Islet of Langerhans (tissue), 1 donor: Measurements from ENCODE around the gene CTCF.
"Not testable (repeated sequence)": the region's sequence is repeated elsewhere in the genome, so short reads cannot be mapped to it uniquely, and the experiment has no call there.

Source experiments
- FAIRE-seq: peaks from one replicate; lab custom pipeline; 2011; peaks lifted over from hg19 to GRCh38; lab: Jason Lieb, UNC

CTCF gene, protein sequence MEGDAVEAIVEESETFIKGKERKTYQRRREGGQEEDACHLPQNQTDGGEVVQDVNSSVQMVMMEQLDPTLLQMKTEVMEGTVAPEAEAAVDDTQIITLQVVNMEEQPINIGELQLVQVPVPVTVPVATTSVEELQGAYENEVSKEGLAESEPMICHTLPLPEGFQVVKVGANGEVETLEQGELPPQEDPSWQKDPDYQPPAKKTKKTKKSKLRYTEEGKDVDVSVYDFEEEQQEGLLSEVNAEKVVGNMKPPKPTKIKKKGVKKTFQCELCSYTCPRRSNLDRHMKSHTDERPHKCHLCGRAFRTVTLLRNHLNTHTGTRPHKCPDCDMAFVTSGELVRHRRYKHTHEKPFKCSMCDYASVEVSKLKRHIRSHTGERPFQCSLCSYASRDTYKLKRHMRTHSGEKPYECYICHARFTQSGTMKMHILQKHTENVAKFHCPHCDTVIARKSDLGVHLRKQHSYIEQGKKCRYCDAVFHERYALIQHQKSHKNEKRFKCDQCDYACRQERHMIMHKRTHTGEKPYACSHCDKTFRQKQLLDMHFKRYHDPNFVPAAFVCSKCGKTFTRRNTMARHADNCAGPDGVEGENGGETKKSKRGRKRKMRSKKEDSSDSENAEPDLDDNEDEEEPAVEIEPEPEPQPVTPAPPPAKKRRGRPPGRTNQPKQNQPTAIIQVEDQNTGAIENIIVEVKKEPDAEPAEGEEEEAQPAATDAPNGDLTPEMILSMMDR

DNA sequence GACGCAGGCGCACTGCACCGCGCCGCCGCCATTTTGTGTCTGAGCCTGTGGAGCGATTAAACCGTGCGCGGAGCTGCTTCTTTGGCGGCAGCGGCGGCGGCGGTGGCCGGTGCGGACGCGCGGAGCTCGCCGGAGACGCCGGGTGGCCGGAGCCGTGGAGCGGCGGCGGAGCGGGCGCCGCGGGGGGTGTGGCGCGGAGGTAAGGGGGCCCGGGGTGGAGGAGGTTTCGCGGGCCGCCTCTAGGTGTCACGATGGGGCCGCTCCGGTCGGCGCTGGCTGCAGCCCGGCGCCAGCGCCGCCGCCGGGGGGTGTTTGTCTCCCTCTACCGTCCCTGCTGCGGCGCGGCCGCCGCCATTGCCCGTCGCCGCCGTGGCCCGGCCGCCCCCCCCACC lies at the start of gene CTCF:
TSS of gene CTCF (plus strand) at position 1 of the 392 bp plus-strand sequence. CDS start 48,307 bp downstream, outside the sequence.
- FAIRE-seq, result no peak

DNA sequence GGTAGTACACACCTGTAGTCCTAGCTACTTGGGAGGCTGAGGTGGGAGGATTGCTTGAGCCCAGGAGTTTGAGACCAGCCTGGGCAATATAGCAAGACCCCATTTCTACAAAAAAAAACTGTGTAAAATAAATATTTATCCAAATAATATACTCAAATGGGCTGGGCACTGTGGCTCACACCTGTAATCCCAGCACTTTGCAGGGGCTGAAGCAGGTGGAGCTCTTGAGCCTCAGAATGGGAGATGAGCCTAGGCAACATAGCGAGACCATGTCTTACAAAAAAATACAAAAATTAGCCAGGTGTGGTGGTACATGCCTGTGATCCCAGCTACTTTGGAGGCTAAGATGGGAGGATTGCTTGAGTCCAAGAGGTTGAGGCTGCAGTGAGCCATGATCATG lies 48.4 kb upstream of the CTCF start:
- FAIRE-seq, result not testable (repeated sequence)

DNA sequence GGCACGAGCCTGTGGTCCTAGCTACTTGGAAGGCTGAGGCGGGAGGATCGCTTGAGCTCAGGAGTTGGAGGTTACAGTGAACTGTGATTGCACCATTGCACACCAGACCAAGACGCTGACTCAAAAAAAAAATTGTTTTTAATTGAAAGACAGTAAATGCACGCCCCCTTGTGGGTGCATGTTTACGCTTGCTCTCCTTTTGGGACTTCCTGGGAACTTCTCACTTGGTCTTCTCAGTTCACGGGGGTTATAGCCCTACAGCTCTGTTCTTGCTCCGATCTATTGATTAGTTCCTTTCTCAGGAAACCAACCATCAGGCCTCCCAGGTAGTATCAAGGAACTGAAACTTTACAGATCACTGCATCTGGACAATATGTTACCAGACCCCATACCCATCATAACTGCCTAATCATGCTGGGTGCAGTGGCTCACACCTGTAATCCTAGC lies 47.9 kb upstream of the CTCF start:
- FAIRE-seq, result no peak

DNA sequence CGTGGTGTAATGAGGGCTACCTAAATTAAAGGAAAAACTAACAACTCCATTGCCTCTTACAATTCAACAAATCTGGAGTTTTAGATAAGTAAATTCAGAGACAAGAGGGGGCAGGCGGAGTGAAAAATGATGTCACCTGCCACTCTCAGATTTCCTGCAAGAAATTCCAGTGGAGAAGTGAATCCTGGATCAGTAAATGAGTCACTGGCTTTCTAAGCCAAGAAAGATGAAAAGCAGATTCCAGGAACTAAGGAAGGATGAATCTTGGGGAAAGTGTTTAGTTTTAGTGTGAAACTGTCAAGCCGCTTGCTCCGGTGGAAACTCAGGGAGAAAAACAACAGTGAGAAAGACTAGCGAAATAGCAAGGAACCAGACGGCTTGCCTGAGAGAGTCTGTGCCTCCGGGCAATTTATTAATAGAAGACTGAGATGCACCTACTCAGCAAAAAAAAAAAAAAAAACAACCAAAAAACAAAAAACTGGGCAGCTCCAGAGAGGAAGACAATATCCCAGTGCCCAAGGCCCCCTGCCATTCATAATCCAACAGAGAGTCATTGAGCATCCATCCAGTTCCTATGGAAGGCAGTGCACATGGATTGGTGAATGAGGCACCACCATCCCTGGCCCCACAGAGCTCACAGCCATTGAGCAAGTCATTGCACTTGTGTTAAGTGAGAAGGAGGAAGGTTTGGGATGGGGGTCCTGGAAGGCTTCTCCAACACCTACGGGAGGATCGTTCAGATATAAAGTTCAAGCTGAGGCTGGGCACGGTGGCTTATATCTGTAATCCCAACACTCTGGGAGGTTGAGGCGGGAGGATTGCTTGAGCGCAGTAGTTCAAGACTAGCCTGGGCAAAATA lies 45.8 kb upstream of the CTCF start:
- no peak for FAIRE-seq

DNA sequence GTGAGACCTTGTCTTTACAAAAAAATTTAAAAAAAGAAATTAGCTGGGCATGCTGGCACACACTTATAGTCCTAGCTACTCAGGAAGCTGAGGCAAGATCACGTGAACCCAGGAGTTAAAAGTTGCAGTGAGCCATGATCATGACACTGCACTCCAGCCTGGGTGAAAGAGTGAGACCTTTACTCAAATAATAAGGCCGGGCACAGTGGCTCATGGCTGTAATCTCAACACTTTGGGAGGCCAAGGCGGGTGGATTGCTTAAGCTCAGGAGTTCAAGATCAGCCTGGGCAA lies 45.2 kb upstream of the CTCF start:
- FAIRE-seq, result no peak

DNA sequence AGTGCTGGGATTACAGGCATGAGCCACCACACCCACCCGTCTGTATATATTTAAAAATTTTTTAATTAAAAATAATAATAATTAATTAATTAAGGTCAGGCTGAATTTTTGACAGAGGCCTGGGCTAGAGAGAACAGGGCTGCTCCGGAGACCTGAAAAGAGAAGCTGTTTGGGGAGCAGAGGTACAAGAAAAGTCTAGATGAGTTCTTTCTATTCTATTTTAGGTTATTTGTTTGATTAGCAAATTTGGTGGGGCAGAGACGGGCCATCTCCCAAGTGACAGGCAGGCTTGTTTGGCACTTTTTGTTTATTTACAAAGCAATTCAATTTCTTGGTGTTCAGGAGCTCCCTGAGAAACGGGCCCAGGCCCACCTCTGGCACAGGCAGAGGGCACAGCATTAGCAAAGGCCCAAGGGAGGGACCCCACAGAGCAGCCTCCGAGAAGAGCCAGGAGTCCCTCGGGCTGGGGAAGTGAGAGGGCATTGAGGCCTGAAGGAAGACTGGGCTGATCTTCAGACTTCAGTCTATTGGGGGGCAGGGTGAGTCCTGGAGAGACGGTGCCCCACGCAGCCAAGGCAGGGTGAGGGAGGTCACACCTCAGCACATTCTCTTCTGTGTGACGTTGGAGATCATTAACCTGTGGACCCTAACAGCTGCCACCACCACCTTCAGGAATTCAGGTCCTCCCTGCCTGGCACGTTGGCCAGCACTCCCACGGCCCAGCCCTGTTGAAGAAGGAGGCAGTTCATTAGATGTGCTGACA lies 44.5 kb upstream of the CTCF start:
- FAIRE-seq, result no peak

DNA sequence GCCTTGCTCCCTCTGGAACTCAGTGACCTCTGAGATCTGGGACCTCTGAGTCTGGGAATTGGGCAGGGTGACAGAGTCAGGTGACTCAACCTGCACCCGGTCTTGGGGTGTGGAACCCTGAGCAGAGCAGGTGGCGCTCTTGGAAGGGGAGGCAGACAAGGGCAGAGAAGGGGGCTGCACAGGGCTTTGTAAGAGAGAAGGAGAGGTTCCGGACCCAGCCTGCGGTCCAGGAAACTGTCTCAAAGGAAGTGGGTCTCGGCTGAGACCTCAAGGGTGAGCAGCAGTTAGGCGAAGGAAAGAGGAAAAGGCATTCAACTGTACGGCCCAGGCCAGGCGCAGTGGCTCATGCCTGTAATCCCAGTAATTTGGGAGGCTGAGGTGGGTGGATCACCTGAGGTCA lies 43.6 kb upstream of the CTCF start:
- no peak for FAIRE-seq

DNA sequence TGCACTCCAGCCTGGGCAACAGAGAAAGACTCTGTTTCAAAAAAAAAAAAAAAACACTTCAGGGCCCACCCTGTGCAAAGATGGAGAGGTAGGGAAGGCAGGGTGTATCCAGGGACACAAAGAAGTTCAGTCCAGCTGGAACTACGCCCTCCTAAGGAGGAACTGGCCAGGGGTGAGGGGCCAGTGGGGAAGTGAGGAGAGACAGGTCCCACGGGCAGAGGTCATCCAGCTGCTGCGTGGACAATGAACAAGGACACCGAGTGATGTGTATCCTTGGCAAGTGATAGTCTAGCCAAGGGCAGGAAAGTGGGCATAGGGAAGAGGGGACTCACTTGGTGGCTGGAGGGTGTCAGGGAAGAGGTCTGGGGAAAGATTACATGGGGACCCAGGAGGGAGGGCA lies 43.1 kb upstream of the CTCF start:
- no peak for FAIRE-seq

DNA sequence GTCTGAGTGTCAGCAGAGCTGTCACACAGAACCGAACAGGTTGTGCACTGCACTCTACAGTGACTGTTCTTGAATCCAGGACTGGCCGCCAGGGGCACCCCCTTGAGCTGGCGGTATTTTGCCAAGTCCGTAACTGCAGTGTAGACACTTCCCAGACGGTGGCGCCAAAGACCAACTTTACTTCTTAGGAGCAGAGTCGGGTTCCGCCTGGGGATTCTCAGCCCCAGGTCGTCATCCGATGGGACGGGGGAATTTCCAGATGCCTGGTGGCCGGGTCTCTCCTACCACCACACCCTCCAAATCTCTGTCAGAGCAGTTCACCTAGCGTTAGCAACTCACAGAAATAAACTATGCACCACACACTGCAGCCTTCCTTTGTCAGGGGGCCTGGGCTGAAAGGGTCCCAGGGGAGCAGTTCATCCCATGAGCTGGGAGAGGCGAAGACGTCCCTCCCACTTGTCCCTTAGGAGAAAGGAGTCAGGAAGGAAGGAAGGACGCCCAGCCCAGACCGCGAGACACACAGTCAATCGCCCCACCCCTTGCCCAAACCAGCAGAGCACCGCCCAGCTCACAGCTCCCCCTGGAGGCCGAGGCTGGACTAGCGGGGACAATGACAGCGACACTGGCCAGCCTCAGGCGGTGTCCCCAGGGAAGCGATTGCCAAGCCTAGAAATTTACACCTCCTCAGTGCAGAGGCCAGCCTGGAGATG lies 41.1 kb upstream of the CTCF start:
- FAIRE-seq, result no peak

DNA sequence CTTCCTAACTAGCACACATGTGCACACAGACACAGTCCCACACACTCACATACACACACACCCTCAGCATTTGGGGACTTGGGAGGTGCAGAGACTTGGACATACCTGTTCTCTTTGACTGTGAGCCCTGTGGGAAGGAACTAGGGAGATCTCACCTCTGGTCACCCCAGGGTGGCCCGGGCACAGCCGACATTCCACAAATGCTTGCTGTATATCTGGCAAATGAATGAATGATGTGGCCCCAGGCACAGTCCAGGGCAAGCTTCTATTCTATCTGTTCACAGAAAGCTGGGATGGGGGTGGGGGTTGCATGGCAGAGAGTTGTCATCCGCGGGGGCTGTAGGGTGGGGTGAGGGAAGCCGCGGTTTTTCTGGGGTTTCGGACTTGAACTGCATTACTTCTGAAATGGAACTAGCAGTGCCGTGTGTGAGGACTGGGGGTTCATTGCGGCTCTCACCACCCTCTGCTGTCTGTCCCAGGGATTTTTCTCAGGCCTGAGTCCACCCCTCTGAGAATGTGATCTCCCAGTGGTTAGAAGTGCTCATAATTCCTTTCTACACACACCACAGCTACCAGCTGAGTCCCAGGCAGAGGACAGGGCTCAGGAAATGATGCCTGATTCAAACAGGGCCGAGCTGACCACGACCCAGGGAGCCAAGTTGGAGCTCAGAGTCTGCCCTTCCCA lies 37.0 kb upstream of the CTCF start:
- no peak for FAIRE-seq

DNA sequence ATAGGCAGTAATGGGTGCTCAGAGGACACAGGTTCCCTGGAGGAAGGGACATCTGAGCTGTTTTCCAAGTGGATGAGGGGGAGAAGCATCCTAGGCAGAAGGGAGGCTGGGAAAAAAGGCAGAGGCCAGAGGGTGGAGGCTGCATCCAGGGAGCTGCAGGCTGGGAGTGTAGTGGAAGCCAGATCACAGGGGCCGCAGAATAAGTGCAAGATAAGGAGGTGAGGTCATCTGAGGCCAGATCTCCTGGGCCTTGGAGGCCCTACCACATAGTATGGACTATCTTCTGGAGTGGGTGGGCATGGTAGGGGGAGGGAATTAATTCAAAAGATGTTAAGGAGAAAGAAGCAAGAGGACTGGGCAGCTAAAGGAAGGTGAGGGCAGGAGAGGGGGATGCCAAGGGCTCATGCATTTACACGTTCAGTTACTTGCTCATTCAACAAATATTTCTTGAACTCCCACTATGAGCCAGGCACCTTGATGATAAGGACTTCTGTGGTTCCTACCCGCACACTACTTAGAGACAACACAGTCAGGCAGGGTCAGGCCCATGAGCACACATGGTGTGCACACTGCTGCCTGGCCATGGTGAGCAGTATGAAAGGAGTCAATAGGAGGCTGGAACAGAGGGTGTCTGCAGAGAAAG lies 36.1 kb upstream of the CTCF start:
- FAIRE-seq, result no peak

DNA sequence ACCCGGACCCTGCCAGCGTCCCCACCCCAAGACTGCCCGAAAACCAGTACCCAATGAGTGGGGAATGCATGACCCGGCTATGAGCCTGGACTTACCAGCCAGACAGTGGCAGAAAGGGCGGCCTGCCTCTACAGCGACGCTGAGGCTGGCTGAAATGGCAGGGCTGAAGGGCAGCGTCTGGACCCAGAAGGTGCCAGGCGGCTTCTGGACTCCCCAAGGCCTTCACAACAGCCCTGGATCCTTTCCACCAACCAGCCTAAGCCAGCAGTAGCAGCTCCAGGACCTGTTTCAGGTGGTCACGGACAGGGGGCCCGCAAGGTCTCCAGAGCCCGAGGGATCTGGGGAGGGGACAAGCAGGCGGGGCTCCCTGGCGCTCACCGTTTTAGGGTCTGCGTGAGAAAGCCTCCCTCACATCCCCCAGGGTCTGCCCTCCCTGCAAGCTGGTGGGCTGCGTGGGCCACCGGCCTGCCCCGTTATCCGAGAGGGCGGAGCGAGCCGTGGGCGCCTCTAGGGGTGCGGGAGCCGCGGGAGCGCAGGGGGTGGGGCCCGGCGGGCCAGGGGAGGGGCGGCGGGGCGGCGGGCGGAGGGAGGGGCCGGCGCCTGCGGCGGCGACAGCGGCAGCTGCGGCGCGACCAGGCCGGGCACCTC lies 34.0 kb upstream of the CTCF start, which contains the start of gene RIPOR1:
TSS of gene RIPOR1 (plus strand) at position 608 of the 648 bp plus-strand sequence. CDS start 9,618 bp downstream, outside the sequence.
- no peak for FAIRE-seq

DNA sequence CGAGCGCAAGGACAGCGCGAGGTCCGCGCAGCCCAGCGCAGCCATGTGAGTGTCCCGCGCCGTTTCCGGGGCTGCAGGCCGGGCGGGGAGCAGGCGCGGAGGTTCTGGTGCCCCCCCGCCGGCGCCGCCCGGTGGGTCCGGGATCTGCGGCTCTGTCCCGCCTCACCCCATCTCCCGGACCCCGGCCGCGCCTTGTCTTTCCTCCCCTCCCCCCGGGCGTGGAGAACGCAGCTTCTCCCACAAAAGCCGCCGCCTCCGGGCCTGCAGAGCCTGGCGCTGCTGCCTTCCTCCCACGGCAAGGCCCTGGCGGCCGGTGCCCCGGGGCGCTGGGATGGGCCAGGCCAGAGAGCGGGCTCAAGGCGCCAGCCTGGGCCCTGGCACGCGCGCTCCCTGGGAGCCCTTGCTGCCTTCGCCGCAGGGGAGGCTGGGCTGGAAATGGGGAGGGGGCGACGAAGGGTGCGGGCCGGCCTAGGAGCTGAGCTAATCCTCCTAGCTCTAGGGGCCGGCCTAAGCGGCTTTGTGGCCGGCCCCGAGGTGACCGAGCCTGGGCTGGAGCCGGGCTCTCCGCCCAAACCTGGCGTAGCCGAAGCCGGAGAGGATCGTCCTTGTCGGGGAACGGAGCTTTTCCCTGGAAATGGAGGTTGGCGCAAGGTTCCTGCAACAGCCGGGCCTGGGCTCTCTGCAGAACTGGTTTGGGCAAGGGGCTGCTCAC lies 33.3 kb upstream of the CTCF start:
- FAIRE-seq, result no peak

DNA sequence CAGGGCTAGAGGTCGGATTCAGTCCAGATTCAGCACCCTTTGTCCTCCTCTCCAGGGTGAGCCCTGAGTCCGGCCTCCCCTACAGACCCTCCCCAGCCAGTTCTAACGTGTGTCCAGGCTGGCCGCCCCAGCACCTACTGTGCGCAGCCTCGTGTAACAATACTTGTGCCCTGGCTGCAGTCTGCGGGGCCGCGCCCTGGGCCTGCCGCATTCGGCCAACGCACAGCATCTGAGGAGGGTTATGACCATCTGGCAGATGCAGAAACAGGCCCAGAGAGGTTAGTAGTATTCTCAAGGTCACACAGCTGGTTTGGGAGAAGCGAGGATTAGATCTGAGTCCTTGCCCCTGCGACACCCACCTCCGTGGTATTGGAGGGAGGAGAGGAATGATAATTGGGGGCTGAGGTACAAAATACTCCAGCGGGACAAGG lies 32.7 kb upstream of the CTCF start:
- FAIRE-seq, result no peak

DNA sequence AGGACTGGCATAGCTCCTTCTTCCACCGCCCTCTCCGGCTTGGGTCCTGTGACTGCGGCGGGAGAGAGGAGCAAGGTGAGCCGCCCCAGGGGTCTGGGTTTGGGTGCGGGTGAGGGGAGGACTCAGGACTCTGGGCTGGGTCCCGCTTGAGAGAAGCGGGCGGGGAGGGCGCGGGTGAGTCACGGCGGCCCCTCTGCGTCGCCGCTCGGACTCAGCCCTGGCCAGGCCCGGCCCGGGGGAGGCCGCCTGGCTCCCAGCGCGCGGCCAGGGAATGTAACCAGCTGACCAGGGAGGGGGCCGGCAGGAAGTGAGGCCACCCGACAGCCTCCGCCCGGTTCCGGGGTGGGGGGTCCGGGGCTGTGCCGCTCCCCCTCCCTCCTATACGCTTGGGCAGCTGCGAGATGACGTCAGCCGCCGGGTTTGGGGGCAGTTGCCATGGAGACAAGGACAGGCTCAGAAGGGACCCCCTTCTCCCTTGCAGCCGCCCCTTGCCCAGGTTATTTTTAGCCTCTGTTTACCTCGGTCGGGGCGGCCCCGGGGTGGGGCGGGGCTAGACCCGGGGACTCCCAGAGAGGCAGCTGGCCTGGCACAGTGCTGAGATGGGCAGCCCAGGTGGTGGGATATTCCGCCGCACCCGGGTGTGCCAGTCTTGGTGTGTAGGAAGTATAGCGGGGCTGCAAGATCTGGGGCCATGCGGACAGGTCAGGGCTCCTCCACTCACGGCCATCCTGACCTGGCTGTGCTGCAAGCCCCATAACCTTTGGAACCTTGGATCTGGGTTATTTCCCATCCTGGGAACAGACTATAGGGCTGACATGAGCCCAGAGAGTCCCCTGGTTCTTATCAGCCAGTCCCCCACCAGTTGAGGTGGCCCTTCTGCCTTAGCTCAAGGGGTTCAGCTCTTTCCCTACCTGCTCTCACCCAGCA lies 32.0 kb upstream of the CTCF start:
- no peak for FAIRE-seq

DNA sequence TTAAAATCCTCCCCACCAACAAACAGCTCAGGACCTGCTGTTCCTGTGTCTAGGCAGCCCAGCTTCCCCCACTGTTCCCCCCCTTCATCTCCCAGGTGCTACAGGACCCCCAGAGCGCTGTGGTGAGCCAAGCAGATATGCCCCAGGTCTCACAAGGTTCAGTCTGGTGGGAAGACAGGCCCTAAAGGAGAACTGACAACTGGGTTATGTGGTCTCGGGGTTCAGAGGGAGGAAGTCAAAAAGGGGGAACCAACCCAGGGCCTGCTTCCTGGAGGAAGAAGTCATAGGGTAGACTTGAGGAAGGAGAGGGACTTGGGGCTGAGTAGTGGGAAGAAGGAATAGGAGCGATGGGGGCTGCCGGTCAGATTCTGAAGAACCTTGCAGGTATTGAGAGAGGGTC lies 31.1 kb upstream of the CTCF start:
- no peak for FAIRE-seq

DNA sequence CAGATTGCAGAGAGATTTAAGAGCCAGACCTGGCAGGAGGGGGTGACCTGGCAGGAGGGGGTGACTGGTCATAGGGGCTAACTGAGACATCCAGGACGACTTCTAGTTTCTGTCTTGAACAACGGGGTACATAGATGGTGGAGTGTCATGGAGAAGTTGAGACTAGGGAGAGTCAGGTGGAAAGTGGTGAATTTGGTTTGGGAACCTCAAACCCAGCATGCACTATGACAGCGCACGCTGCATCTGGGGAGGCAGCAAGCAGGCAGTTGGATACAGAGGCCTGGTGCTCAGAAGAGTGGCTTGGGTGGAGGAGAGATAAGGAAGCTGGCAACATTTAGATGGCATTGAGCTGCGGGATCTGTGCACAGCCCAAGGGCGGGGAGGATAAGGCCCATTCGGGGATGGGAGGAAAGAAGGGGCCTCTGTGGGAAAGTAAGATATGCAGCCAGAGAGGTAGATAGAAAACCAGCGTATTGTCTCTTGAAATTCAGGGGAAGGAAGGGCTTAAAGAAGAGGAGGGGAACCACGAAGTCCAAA lies 29.2 kb upstream of the CTCF start:
- FAIRE-seq, result no peak

DNA sequence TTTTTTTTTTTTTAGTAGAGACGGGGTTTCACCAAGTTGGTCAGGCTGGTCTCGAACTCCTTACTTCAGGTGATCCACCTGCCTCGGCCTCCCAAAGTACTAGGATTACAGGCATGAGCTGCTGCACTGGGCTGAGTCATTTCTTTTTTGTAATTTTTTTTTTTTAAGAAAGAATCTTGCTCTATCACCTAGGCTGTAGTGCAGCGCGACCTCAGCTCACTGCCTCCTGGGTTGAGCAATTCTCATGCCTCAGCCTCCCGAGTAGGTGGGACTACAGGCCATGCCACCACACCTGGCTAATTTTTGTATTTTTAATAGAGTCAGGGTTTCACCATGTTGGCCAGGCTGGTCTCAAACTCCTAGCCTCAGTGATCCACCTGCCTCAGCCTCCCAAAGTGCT lies 28.3 kb upstream of the CTCF start:
- FAIRE-seq, result not testable (repeated sequence)
